Fibroblast of skin of left biceps (primary cell): ENCODE data around the gene BMP5.

Experiments used
- DNase-seq, 2 experiments: peaks; one replicate each; pipeline ENCODE4 v3.0.0-alpha.2; 2013; ENCODE audit warnings: low read depth in 2 of 2

Gene BMP5

GRCh38 chr6:55872866-55873265 lies 2.5 kb downstream of the BMP5 start:
- no peak for DNase-seq

- DNase-seq, result no peak
Observed at GRCh38 chr6:55870181-55870813, 5.1 kb downstream of the BMP5 start.

- no peak for DNase-seq
Observed at GRCh38 chr6:55869674-55870073, 5.7 kb downstream of the BMP5 start.

- DNase-seq, result no peak
Observed at GRCh38 chr6:55868771-55869479, 6.5 kb downstream of the BMP5 start.

GRCh38 chr6:55868176-55868575 lies 7.2 kb downstream of the BMP5 start:
- no peak for DNase-seq

- DNase-seq, result no peak
Observed at GRCh38 chr6:55866128-55866527, 9.3 kb downstream of the BMP5 start.

GRCh38 chr6:55853008-55854001 lies 22.1 kb downstream of the BMP5 start:
- DNase-seq, result no peak

- no peak for DNase-seq
Observed at GRCh38 chr6:55841341-55841740, 34.0 kb downstream of the BMP5 start.

- no peak for DNase-seq
Observed at GRCh38 chr6:55839080-55839479, 36.3 kb downstream of the BMP5 start.

GRCh38 chr6:55836945-55837344 lies 38.4 kb downstream of the BMP5 start:
- no peak for DNase-seq

GRCh38 chr6:55836481-55836880 lies 38.9 kb downstream of the BMP5 start:
- DNase-seq, result no peak

- DNase-seq, result no peak
Observed at GRCh38 chr6:55835220-55835619, 40.2 kb downstream of the BMP5 start.

- DNase-seq, result no peak
Observed at GRCh38 chr6:55833284-55833683, 42.1 kb downstream of the BMP5 start.

- DNase-seq, result no peak
Observed at GRCh38 chr6:55827818-55828522, 47.4 kb downstream of the BMP5 start.

- no peak for DNase-seq
Observed at GRCh38 chr6:55826941-55827340, 48.4 kb downstream of the BMP5 start.

GRCh38 chr6:55825402-55826051 lies 49.9 kb downstream of the BMP5 start:
- peak; percentile 14 to 30 for DNase-seq

GRCh38 chr6:55822815-55823214 lies 52.6 kb downstream of the BMP5 start:
- DNase-seq, result peak; percentile 41 to 55

- DNase-seq, result no peak
Observed at GRCh38 chr6:55822005-55822404, 53.4 kb downstream of the BMP5 start.

- no peak for DNase-seq
Observed at GRCh38 chr6:55820696-55821095, 54.7 kb downstream of the BMP5 start.

- no peak for DNase-seq
Observed at GRCh38 chr6:55819811-55820210, 55.6 kb downstream of the BMP5 start.

- no peak for DNase-seq
Observed at GRCh38 chr6:55818482-55818881, 56.9 kb downstream of the BMP5 start.
